NB4 (cell line): ENCODE measurements around the gene ASTN1.

Experiments used
- DNase-seq: peaks from one replicate; pipeline ENCODE4 v3.0.0; 2010; ENCODE audit warnings: low read depth
- H3K4me3 ChIP-seq: one replicate; pipeline ENCODE4 v1.5.1; 2011; ENCODE audit warnings: mild to moderate bottlenecking, low read depth, low read length, moderate library complexity
- CTCF ChIP-seq: IDR thresholded peaks from one replicate; pipeline ENCODE4 v1.5.1; 2012; ENCODE audit warnings: low read depth, low read length
- MYC ChIP-seq: IDR thresholded peaks from 2 replicates; pipeline ENCODE4 v1.6.1; 2011; ENCODE audit warnings: low read depth, low read length
- POLR2A ChIP-seq: IDR thresholded peaks from 2 replicates; pipeline ENCODE4 v1.6.1; 2011; ENCODE audit warnings: mild to moderate bottlenecking; ENCODE audit not compliant: insufficient read length; ENCODE audit errors: extremely low read depth
- TF ChIP-seq, protein P1 (sequence below): IDR thresholded peaks from 2 replicates; pipeline ENCODE4 v1.6.1; 2011; ENCODE audit warnings: low read depth, low read length

ASTN1 gene

DNA sequence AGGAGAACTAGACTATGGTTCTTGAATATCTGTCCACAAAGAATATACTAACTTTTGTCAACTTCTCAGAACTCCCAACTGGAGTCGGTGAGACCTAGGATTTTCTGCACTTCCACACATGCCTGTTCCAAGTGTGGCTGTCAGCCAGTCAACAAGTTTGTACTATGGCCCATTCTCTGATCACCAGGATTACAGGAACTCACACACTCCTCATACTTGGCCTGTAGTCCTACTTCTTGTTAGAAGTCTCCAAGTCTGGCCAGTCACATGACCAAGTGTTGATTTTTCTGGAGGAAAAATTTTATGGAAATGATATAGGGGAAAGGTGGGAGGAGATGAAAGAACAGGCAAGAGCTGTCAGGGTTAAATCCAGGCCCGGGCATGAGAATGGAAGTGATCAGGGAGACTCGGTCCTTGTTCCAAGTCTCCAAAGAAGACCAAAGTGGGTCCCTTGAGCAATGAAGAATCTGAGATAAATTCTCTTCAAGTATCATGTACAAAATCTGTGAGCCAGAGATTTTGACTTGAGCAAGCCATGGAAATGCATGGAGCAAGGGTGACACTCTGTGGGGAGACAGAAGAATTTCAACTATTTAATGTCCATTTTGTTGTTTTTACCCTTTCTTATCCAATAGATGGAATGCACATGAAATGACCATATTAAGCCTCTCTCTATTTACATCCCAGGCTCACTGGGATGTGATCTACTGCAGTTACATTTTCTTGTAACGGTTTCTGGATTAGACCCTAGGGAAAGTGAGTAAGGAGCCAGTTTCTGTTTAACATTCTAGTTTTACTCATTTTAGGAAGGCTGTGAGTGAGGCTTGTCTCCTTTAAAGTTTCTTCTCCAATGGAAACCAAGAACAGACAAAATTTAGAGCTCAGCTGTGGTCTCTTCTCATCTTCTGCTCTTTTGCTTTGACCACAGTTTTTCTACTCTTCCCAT lies 320.9 kb downstream of the ASTN1 start:
- TF ChIP-seq POLR2A: no peak
- TF ChIP-seq CTCF: no peak
- TF ChIP-seq MYC: no peak
- TF ChIP-seq, protein P1, sequence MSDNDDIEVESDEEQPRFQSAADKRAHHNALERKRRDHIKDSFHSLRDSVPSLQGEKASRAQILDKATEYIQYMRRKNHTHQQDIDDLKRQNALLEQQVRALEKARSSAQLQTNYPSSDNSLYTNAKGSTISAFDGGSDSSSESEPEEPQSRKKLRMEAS: no peak
- H3K4me3 ChIP-seq: no peak overlapping the region
- DNase-seq: peak; percentile 49

GRCh38 chr1:176841238-176841637 lies 323.3 kb downstream of the ASTN1 start:
- TF ChIP-seq MYC (no peak), CTCF (no peak), POLR2A (no peak)
- TF ChIP-seq, protein P1: no peak

DNA sequence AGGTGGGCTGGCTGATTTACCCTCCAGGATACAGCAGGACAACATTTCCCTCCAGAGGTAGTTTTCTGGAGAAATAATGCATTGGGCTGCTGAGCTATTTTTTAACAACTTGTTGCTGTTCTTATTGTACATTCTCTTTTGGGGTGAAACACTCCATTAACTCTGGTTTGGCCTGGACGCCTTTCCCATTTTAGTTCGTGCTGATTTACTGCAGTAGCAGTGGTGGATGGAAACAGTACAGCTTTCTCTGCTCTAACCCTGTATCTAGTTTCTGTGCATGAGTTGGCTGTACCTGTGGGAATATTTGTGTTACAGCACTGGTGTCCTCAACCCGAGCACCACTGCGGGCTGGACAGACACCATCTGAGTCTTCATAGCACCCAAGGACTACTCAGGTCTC lies 325.3 kb downstream of the ASTN1 start:
- H3K4me3 ChIP-seq: no peak overlapping the region
- no peak for TF ChIP-seq CTCF
- no peak for TF ChIP-seq POLR2A
- TF ChIP-seq, protein P1: no peak
- no peak for TF ChIP-seq MYC
- no peak for DNase-seq

More at GRCh38 chr1:176841238-176841637, 323.3 kb downstream of the ASTN1 start:
- DNase-seq: no peak
- no peak overlapping the region for H3K4me3 ChIP-seq

DNA sequence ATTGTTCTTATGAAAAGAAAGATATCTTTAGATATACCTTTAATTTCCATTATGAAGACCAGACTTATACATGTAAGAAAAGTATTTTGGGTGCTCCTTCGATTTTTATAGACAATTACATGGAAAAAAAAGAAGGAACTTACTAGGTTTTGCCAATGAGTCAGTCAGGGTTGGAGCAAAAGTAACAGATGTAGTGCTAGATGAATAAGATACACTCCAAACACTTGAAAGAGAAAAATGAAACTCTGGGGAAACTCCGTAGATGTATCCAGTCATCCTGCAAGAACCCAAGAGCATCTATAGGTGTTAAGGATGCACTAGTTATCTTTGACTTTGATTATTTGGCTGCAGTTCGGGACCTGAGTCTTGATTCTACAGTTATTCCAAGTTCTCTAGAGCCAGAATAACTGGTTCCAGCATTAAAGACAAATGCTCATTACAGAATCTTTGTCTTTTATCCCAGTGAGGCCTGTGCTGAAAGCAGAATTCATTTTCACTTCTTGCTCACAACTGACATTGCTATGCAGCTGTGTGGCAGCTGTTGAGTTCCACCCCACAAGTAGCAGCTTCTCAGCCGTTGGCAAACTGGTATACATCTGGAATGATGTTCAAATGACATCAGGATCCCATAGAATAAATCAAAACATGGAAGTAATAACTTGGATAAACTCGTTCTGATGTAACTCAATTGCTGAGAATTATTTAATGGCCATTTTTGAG lies 326.1 kb downstream of the ASTN1 start:
- no peak for DNase-seq
- TF ChIP-seq POLR2A: no peak
- H3K4me3 ChIP-seq: no peak overlapping the region

DNA sequence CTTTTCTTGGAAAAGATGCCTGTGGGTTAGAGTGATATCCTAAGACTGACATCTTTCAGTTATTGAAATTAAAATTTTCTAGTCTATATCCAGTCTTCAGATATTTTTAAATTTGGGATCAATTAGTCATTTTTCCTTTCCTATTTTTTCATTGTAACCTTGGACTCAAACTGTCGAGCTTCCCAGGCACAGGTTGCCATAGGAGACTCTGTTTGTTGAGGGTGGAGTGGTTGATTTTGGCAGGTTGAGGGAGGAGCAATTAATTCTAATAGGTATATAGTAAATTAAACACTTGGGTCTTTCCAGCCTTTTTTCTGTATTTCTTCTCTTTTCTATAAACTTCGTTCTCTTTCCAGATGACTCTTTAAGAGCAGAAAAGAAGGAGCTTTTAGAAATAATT lies 326.8 kb downstream of the ASTN1 start:
- TF ChIP-seq POLR2A (no peak), CTCF (no peak), MYC (no peak)
- TF ChIP-seq, protein P1: no peak
- DNase-seq: no peak
- H3K4me3 ChIP-seq: no peak overlapping the region

- DNase-seq: no peak
- H3K4me3 ChIP-seq: no peak overlapping the region
- TF ChIP-seq CTCF (no peak), MYC (no peak), POLR2A (no peak)
- TF ChIP-seq, protein P1: no peak
These were observed 333.4 kb downstream of the ASTN1 start for GRCh38 chr1:176831150-176831549.
